Smooth muscle cell (in vitro differentiated cells): ENCODE data around the gene CSNK1D. TPM values are rescaled to one million over a fixed set of nuclear protein-coding genes. Genes with fewer than 3 reads are reported as not detected.

ENCODE experiments used
- DNase-seq: peaks from one replicate; lab custom pipeline; 2025; ENCODE audit not compliant: unreplicated experiment; lab: John Stamatoyannopoulos, UW
- H2AFZ ChIP-seq: fragments of 200-600 bp; sonication (generic); 2 replicates; pipeline ENCODE4 v1.6.0; 2016; ENCODE audit warnings: antibody characterized with exemption, low read depth, mild to moderate bottlenecking
- H3F3A ChIP-seq: fragments of 200-600 bp; sonication (generic); 2 replicates; pipeline ENCODE4 v1.6.0; 2017; ENCODE audit warnings: antibody characterized with exemption, low read depth
- H3K27ac ChIP-seq: fragments of 200-600 bp; sonication (generic); 2 replicates; pipeline ENCODE4 v1.5.1; 2016; ENCODE audit warnings: low read depth, mild to moderate bottlenecking
- H3K27me3 ChIP-seq: fragments of 200-600 bp; sonication (generic); 2 replicates; pipeline ENCODE4 v1.6.1; 2016; ENCODE audit warnings: low read depth, mild to moderate bottlenecking
- H3K36me3 ChIP-seq: fragments of 200-600 bp; sonication (generic); 2 replicates; pipeline ENCODE4 v1.5.1; 2016; ENCODE audit warnings: low read depth
- H3K4me1 ChIP-seq: fragments of 200-600 bp; sonication (generic); 2 replicates; pipeline ENCODE4 v1.5.1; 2016; ENCODE audit warnings: low read depth
- H3K4me2 ChIP-seq: fragments of 200-600 bp; sonication (generic); 2 replicates; pipeline ENCODE4 v1.6.0; 2016; ENCODE audit warnings: mild to moderate bottlenecking
- H3K4me3 ChIP-seq: fragments of 200-600 bp; sonication (generic); 2 replicates; pipeline ENCODE4 v1.5.1; 2016; ENCODE audit warnings: mild to moderate bottlenecking
- H3K79me2 ChIP-seq: fragments of 200-600 bp; sonication (generic); 2 replicates; pipeline ENCODE4 v1.6.0; 2016; ENCODE audit warnings: low read depth, mild to moderate bottlenecking
- H3K9ac ChIP-seq: fragments of 200-600 bp; sonication (generic); 2 replicates; pipeline ENCODE4 v1.6.0; 2016; ENCODE audit warnings: low read depth
- H3K9me3 ChIP-seq: fragments of 200-600 bp; sonication (generic); replicated peaks from 2 replicates; pipeline ENCODE4 v1.5.1; 2016; ENCODE audit warnings: low read depth
- H4K20me1 ChIP-seq: fragments of 200-600 bp; sonication (generic); 2 replicates; pipeline ENCODE4 v1.6.0; 2016; ENCODE audit warnings: low read depth
- WGBS: methylation state at CpG from one replicate; pipeline ENCODE4 v1.1.7; 2016; ENCODE audit warnings: low lambda C conversion rate; 5-methylcytosine and 5-hydroxymethylcytosine counted together
- polyA plus RNA-seq: library from polyadenylated mRNA; unstranded; fragments of >200 nt; fragmentation: Nextera tagmentation; extraction: Ambion mirVana; gene quantifications from 2 replicates; pipeline ENCODE4 v1.2.1, GENCODE V29; 2016
- total RNA-seq: library from RNA; depleted of rRNA; stranded (reverse); fragments of >200 nt; gene quantifications from 2 replicates; pipeline ENCODE4 v1.2.3, GENCODE V29; 2014
- TF ChIP-seq, protein P1 (sequence below): fragments of 200-600 bp; sonication (generic); IDR thresholded peaks from 2 replicates; pipeline ENCODE4 v1.5.1; 2017; ENCODE audit warnings: borderline replicate concordance, mild to moderate bottlenecking, antibody characterized with exemption; ENCODE audit not compliant: insufficient read depth, poor library complexity, severe bottlenecking

The CSNK1D gene
- total and polyA plus RNA-seq, 2 experiments from 2014 or later = 51.6 to 135 TPM

DNA sequence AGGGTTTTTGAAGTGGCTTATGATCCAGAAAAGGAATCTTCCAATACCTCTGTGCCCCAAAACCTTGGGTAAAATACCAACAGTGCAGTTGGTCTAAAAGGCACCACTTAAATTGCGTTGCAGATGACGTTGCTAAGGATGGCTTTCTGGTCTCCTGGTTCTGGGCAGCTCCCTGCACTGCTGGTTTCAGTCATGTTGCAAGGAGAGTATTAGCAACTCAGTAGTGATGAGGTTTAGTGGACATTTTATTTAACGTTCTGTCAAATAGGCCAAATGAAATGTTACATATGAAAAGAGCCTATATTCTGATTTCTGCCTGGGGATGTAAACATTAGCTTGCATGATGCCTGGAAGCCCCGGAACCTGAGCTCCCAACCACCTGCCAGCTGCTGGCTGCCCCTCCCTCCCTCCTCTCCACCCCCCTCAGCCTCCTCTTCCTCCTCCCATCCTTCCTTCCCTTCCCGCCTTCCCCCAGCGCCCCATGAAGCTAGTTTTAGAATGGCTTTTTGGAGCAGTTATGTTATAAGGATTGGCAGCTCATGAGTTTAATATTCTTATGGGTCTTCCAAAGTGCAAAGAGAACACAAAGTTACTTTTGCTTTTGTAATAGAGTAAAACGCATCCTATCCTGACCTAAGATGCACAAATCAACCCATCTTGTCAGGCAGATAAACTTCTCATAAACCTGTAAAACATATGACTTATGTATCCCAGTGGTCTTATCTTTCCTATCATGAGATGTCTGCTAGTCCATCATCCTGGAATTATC, 23.2 kb upstream of the CSNK1D start:
- peak overlapping the region; percentile 35 for H3K4me2 ChIP-seq
- no peak overlapping the region for H2AFZ ChIP-seq
- no peaks in the 10 kb centered on the region for H3K4me1 ChIP-seq

DNA sequence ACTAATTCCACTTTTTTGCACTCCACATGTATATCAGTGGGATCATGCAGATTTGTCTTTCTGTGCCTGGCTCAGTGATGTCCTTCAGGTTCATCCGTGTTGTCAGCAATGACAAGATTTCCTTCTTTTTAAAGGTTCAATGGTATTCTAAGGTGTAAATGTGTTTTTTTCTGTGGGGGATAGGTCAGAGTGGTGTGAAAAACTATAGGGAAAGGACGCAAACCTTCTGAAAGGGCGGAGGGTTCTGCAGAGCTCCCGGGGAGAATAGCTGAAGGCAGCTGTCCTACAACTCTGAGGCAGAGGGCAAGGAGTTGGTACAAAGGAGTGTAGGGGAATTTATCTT, 21.9 kb upstream of the CSNK1D start:
- Histone ChIP-seq H3F3A (peaks cover 3% of the 10 kb centered on the region), H2AFZ (no peak overlapping the region), H3K4me2 (no peak overlapping the region), H3K4me3 (no peak overlapping the region), H4K20me1 (no peaks in the 10 kb centered on the region), H3K36me3 (no peaks in the 10 kb centered on the region), H3K4me1 (no peaks in the 10 kb centered on the region), H3K9me3 (no peaks in the 10 kb centered on the region), H3K27me3 (no peaks in the 10 kb centered on the region), H3K79me2 (no peaks in the 10 kb centered on the region), H3K9ac (no peak overlapping the region), H3K27ac (no peak overlapping the region)
- TF ChIP-seq, protein P1, sequence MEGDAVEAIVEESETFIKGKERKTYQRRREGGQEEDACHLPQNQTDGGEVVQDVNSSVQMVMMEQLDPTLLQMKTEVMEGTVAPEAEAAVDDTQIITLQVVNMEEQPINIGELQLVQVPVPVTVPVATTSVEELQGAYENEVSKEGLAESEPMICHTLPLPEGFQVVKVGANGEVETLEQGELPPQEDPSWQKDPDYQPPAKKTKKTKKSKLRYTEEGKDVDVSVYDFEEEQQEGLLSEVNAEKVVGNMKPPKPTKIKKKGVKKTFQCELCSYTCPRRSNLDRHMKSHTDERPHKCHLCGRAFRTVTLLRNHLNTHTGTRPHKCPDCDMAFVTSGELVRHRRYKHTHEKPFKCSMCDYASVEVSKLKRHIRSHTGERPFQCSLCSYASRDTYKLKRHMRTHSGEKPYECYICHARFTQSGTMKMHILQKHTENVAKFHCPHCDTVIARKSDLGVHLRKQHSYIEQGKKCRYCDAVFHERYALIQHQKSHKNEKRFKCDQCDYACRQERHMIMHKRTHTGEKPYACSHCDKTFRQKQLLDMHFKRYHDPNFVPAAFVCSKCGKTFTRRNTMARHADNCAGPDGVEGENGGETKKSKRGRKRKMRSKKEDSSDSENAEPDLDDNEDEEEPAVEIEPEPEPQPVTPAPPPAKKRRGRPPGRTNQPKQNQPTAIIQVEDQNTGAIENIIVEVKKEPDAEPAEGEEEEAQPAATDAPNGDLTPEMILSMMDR = no peak
- WGBS = 90% methylated on average over 4 of the region's 4 CpGs
- no peak for DNase-seq

More for the DNA sequence above, 23.2 kb upstream of the CSNK1D start:
- Histone ChIP-seq H3K79me2 (no peaks in the 10 kb centered on the region), H4K20me1 (no peaks in the 10 kb centered on the region), H3K27me3 (no peaks in the 10 kb centered on the region), H3K36me3 (no peaks in the 10 kb centered on the region), H3K9ac (no peak overlapping the region), H3K4me3 (no peak overlapping the region), H3K9me3 (no peaks in the 10 kb centered on the region), H3K27ac (no peak overlapping the region), H3F3A (peaks cover 3% of the 10 kb centered on the region)
- 78% methylated on average over 5 of the region's 7 CpGs for WGBS
- DNase-seq = no peak
- TF ChIP-seq, protein P1 = no peak

DNA sequence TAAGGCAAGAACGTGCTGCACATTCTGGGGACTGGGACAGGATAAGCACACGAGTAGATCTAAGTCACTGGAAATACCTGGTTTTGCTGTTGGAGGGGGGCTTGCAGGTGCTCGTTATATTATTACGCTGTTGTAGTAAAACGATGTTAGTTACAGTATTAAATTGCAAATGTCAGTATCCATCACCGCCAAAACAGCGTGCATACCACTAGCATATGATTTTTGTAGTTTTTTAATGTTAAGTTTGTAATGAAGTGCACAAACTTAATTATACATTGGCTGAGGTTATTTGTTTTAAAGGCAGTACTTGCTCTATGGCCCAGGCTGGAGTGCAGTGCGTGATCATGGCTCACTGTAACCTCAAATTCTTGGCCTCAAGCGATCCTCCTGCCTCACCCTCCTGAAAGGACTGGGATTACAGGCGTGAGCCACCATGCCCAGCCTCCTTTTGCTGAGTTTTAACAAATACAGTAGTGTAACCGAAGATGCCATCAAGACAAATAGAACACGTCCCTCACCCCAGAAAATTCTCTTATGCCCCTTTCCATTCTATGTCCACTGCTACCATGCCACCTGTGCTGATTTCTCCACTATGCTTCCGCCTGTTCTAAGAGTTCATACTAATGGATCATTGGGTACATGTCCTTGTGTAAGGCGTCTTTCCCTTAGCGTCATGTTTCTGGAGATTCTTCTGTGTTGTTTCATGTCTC, 20.7 kb upstream of the CSNK1D start:
- Histone ChIP-seq H3K4me2 (peak overlapping the region; percentile 82), H3K36me3 (no peaks in the 10 kb centered on the region), H3K4me1 (no peaks in the 10 kb centered on the region), H3K4me3 (peak overlapping the region; percentile 47), H3K79me2 (no peaks in the 10 kb centered on the region), H3K27me3 (no peaks in the 10 kb centered on the region), H2AFZ (no peak overlapping the region), H4K20me1 (no peaks in the 10 kb centered on the region), H3K9ac (no peak overlapping the region), H3K27ac (no peak overlapping the region), H3K9me3 (no peaks in the 10 kb centered on the region), H3F3A (peaks cover 3% of the 10 kb centered on the region)
- TF ChIP-seq, protein P1 = no peak
- DNase-seq = no peak
- 85% methylated on average over 15 of the region's 15 CpGs for WGBS
